ENCODE results near the gene FGF14. TPM values are rescaled to one million over a fixed set of nuclear protein-coding genes. Genes with fewer than 3 reads are reported as not detected.

FGF14 gene
- total RNA-seq, 1 donor from 2014 or later, result not detected

GRCh38 chr13:102233566-102234208, 168.2 kb downstream of the FGF14 start:
- ChIA-PET POLR2A (no interaction called here), CTCF (no interaction called here)
- no peak for TF ChIP-seq CTCF (IDR thresholded peaks at IDR 0.05)
- H3K4me1 Mint-ChIP-seq, result no peaks in the 10 kb centered on the region
- ATAC-seq (ENCODE audit: low read depth) (no peak), DNase-seq (no peak)
- intact Hi-C loops (cut with micrococcal nuclease), result no loop called here
- H3K4me3 Mint-ChIP-seq, result no peak overlapping the region
- H3K27me3 Mint-ChIP-seq, result no peaks in the 10 kb centered on the region
- no peaks in the 10 kb centered on the region for H3K36me3 Mint-ChIP-seq (ENCODE audit: low read depth)
- H3K9me3 Mint-ChIP-seq, result no peaks in the 10 kb centered on the region
- H3K27ac Mint-ChIP-seq, result no peak overlapping the region

GRCh38 chr13:102231479-102231878, 170.4 kb downstream of the FGF14 start:
- H3K4me1 Mint-ChIP-seq, result no peaks in the 10 kb centered on the region
- no peaks in the 10 kb centered on the region for H3K36me3 Mint-ChIP-seq (ENCODE audit: low read depth)
- H3K27ac Mint-ChIP-seq, result no peak overlapping the region
- H3K9me3 Mint-ChIP-seq, result no peaks in the 10 kb centered on the region
- H3K27me3 Mint-ChIP-seq, result no peaks in the 10 kb centered on the region
- ATAC-seq (ENCODE audit: low read depth) (no peak), DNase-seq (no peak)
- no peak overlapping the region for H3K4me3 Mint-ChIP-seq
- intact Hi-C loops (cut with micrococcal nuclease), result no loop called here
- CTCF ChIA-PET, result no interaction called here
- no peak for TF ChIP-seq CTCF (IDR thresholded peaks at IDR 0.05)
- POLR2A ChIA-PET, result no interaction called here

- H3K27me3 Mint-ChIP-seq, result no peaks in the 10 kb centered on the region
- H3K4me1 Mint-ChIP-seq, result no peaks in the 10 kb centered on the region
- H3K27ac Mint-ChIP-seq, result no peak overlapping the region
- H3K36me3 Mint-ChIP-seq (ENCODE audit: low read depth), result no peaks in the 10 kb centered on the region
- H3K4me3 Mint-ChIP-seq, result no peak overlapping the region
- intact Hi-C loops (cut with micrococcal nuclease), result no loop called here
- POLR2A ChIA-PET, result no interaction called here
- DNase-seq, result no peak
- no peaks in the 10 kb centered on the region for H3K9me3 Mint-ChIP-seq
- no peak for TF ChIP-seq CTCF (IDR thresholded peaks at IDR 0.05)
- CTCF ChIA-PET, result no interaction called here
- no peak for ATAC-seq (ENCODE audit: low read depth)
These were observed 174.1 kb downstream of the FGF14 start for GRCh38 chr13:102227741-102228140.

GRCh38 chr13:102226591-102226990, 175.3 kb downstream of the FGF14 start:
- no peak overlapping the region for H3K4me3 Mint-ChIP-seq
- CTCF ChIA-PET, result no interaction called here
- no peak for ATAC-seq (ENCODE audit: low read depth)

DNA sequence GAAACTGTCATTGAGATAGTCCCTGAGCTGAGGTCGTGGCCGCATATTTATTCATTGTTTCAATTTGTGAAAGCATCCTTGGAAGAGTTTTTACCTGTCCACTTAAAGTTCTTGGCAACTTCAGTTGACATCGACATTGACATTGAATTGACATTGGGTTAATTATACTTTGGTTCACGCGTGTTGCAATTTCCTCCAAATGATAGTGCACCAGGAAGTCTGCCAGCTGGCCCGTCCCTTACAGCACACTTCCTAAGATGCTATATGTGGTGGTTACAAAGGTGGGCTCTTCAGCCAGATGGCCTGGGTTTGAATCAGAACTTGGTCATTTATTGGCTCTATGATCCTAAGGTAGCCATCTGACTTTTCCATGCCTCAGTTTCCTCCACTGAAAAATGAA, 176.0 kb downstream of the FGF14 start:
- ChIA-PET CTCF (no interaction called here), POLR2A (no interaction called here)
- no peak for DNase-seq
- Mint-ChIP-seq H3K27ac (no peak overlapping the region), H3K36me3 (ENCODE audit: low read depth) (no peaks in the 10 kb centered on the region), H3K4me1 (no peaks in the 10 kb centered on the region), H3K4me3 (no peak overlapping the region), H3K27me3 (no peaks in the 10 kb centered on the region), H3K9me3 (no peaks in the 10 kb centered on the region)
- ATAC-seq (ENCODE audit: low read depth), result no peak
- no peak for TF ChIP-seq CTCF (IDR thresholded peaks at IDR 0.05)
- intact Hi-C loops (cut with micrococcal nuclease), result no loop called here

More at GRCh38 chr13:102226591-102226990, 175.3 kb downstream of the FGF14 start:
- POLR2A ChIA-PET, result no interaction called here
- no peaks in the 10 kb centered on the region for H3K9me3 Mint-ChIP-seq
- no peak for TF ChIP-seq CTCF (IDR thresholded peaks at IDR 0.05)
- no peaks in the 10 kb centered on the region for H3K27me3 Mint-ChIP-seq
- intact Hi-C loops (cut with micrococcal nuclease), result no loop called here
- no peaks in the 10 kb centered on the region for H3K36me3 Mint-ChIP-seq (ENCODE audit: low read depth)
- H3K27ac Mint-ChIP-seq, result no peak overlapping the region
- no peak for DNase-seq
- no peaks in the 10 kb centered on the region for H3K4me1 Mint-ChIP-seq

All from activated B cell treated with CpG ODN at 0.5 μM for 24 hours (primary cell).